Muscle of arm (tissue), 12 donors: ENCODE results near the gene PLEKHJ1. TPM values are rescaled to one million over a fixed set of nuclear protein-coding genes. Genes with fewer than 3 reads are reported as not detected.
"Not testable (repeated sequence)": the region's sequence is repeated elsewhere in the genome, so short reads cannot be mapped to it uniquely, and the experiment has no call there.

Experiments used
- DNase-seq: peaks from one replicate; pipeline ENCODE4 v3.0.0-alpha.2; 2013
- polyA plus RNA-seq, 12 donors: library from polyadenylated mRNA; unstranded; fragments of 120-200 nt; gene quantifications; one replicate each; pipeline ENCODE4 v1.2.1, GENCODE V29; 2013; ENCODE audit not compliant: insufficient read length in 12 of 12

PLEKHJ1 gene
- polyA plus RNA-seq, 12 donors: 41.5 to 161 (median 54.8) TPM; not detected in 1

- no peak for DNase-seq
Observed at GRCh38 chr19:2201473-2202148, 34.5 kb downstream of the PLEKHJ1 start.

GRCh38 chr19:2200624-2201294, 35.4 kb downstream of the PLEKHJ1 start:
- DNase-seq: not testable (repeated sequence)

GRCh38 chr19:2199861-2200623, 36.1 kb downstream of the PLEKHJ1 start:
- no peak for DNase-seq

GRCh38 chr19:2199215-2199614, 36.9 kb downstream of the PLEKHJ1 start:
- DNase-seq: no peak

- no peak for DNase-seq
Observed at GRCh38 chr19:2198317-2198716, 37.8 kb downstream of the PLEKHJ1 start.

- no peak for DNase-seq
Observed at GRCh38 chr19:2197270-2197669, 38.9 kb downstream of the PLEKHJ1 start.

- no peak for DNase-seq
Observed at GRCh38 chr19:2195914-2196313, 40.2 kb downstream of the PLEKHJ1 start.

GRCh38 chr19:2195361-2195760, 40.8 kb downstream of the PLEKHJ1 start:
- no peak for DNase-seq

- DNase-seq: no peak
Observed at GRCh38 chr19:2194513-2195078, 41.5 kb downstream of the PLEKHJ1 start.

GRCh38 chr19:2193807-2194206, 42.3 kb downstream of the PLEKHJ1 start:
- DNase-seq: no peak

- DNase-seq: no peak
Observed at GRCh38 chr19:2192862-2193261, 43.3 kb downstream of the PLEKHJ1 start.

GRCh38 chr19:2191456-2192310, 44.4 kb downstream of the PLEKHJ1 start:
- DNase-seq: no peak

GRCh38 chr19:2190848-2191455, 45.2 kb downstream of the PLEKHJ1 start:
- DNase-seq: no peak

GRCh38 chr19:2189880-2190279, 46.2 kb downstream of the PLEKHJ1 start:
- no peak for DNase-seq

GRCh38 chr19:2188708-2189385, 47.3 kb downstream of the PLEKHJ1 start:
- no peak for DNase-seq

- DNase-seq: no peak
Observed at GRCh38 chr19:2187159-2187558, 49.0 kb downstream of the PLEKHJ1 start.

- peak; percentile 90 for DNase-seq
Observed at GRCh38 chr19:2186071-2186846, 49.9 kb downstream of the PLEKHJ1 start.

- DNase-seq: no peak
Observed at GRCh38 chr19:2185734-2186070, 50.4 kb downstream of the PLEKHJ1 start.

- DNase-seq: no peak
Observed at GRCh38 chr19:2184422-2184975, 51.6 kb downstream of the PLEKHJ1 start.
